ENCODE data around the gene ARFGAP3.
A peak's percentile ranks its signal among the peaks of the same experiment; 100 is the strongest.

Gene ARFGAP3

GRCh38 chr22:42772647-42773046, 84.4 kb downstream of the ARFGAP3 start:
- H3K4me3 ChIP-seq (ENCODE audit: low read depth, low read length): no peak overlapping the region

GRCh38 chr22:42770941-42771647, 86.0 kb downstream of the ARFGAP3 start:
- no peak for DNase-seq (ENCODE audit: low read depth)
- no peak for TF ChIP-seq CTCF (IDR thresholded peaks at IDR 0.05; ENCODE audit: insufficient read depth, low read depth, low read length, missing control alignments)
- no peak overlapping the region for H3K4me3 ChIP-seq (ENCODE audit: low read depth, low read length)

More at GRCh38 chr22:42772647-42773046, 84.4 kb downstream of the ARFGAP3 start:
- TF ChIP-seq CTCF (IDR thresholded peaks at IDR 0.05; ENCODE audit: insufficient read depth, low read depth, low read length, missing control alignments): no peak
- DNase-seq (ENCODE audit: low read depth): no peak

GRCh38 chr22:42770448-42770726, 86.7 kb downstream of the ARFGAP3 start:
- peak overlapping the region; percentile 33 for H3K4me3 ChIP-seq (ENCODE audit: low read depth, low read length)
- DNase-seq (ENCODE audit: low read depth): no peak
- no peak for TF ChIP-seq CTCF (IDR thresholded peaks at IDR 0.05; ENCODE audit: insufficient read depth, low read depth, low read length, missing control alignments)

DNA sequence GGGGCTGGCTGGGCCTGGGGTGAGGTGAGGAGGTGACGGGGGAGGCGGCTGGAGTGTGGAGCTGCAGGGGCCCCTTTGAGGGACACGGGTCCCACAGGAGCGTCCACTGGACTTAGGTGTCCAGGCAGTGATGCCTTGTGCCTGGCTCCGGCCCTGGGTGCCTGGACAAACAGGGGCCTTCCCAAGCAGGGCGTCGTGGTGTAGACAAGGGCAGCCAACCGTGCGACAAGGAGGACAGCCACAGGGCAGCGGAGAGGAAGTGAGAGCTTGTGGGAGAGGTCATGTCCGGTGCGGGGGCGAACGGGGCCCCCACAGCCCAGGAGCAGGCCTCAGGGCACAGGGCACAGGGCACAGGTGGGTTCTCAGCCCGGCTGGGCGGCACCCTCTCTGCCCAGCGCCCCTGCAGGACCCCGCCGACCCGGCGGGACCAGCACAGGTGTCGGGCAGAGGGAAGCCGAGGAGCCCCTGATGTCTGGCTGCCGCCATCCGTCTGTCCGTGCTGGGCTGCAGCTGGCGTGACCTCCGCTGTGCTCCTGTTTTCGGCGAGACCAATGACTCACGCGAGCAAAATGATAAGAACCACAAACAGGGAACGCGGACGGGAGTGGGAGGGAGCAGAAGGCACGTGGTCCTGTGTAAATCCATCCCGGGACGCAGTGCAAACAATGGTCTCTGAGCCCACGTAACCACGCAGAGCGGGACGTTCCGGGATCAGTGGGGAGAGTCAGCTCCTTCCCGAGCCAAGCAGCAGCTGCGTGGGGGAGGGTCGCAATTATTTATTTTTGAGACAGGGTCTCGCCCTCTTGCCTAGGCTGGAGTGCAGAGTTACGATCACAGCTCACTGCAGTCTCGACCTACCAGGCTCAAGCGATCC, 87.3 kb downstream of the ARFGAP3 start:
- peak overlapping the region; percentile 33 for H3K4me3 ChIP-seq (ENCODE audit: low read depth, low read length)
- no peak for TF ChIP-seq CTCF (IDR thresholded peaks at IDR 0.05; ENCODE audit: insufficient read depth, low read depth, low read length, missing control alignments)
- DNase-seq (ENCODE audit: low read depth): peak; percentile 91

GRCh38 chr22:42769238-42769573, 87.9 kb downstream of the ARFGAP3 start:
- DNase-seq (ENCODE audit: low read depth): no peak
- no peak for TF ChIP-seq CTCF (IDR thresholded peaks at IDR 0.05; ENCODE audit: insufficient read depth, low read depth, low read length, missing control alignments)

DNA sequence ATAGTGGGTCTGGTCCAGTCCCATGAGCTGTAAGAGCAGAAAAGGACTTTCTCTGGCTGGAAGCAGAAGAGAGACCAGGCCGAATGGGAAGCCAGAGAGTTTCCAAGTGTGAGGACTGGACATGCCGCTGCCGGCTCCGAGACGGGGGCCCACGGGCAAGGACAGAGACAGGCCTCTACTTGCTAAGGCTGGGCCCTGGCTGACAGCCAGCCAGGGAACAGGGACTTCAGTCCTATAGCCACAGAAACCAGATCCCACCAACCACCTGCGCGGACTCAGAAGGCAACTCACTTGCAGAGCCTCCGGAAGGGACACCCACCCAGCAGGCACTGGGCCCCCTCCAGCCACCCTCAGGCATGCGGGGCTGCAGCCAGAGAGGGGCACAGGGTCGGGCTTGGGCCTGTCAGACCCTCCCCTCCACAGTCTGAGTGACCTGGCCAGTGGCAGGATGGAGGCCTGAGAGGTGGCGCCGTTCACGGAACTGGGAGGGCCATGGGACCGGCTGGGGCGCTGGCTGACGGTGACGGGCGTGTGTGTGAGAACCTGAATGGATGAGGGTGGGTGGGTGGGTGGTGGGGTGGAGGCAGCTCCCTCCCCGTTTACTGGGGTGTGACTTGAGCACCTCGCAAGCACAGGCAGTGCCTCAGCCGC, 88.6 kb downstream of the ARFGAP3 start:
- no peak for DNase-seq (ENCODE audit: low read depth)
- no peak for TF ChIP-seq CTCF (IDR thresholded peaks at IDR 0.05; ENCODE audit: insufficient read depth, low read depth, low read length, missing control alignments)
- no peak overlapping the region for H3K4me3 ChIP-seq (ENCODE audit: low read depth, low read length)

More at GRCh38 chr22:42769238-42769573, 87.9 kb downstream of the ARFGAP3 start:
- H3K4me3 ChIP-seq (ENCODE audit: low read depth, low read length): peak overlapping the region; percentile 33

All from GM12865 (cell line).